Tongue (tissue), 2 donors: ENCODE results near the gene ABCA2. TPM values are rescaled to one million over a fixed set of nuclear protein-coding genes. Genes with fewer than 3 reads are reported as not detected.
A peak's percentile ranks its signal among the peaks of the same experiment; 100 is the strongest.

Experiments
- DNase-seq: peaks from one replicate; pipeline ENCODE4 v3.0.0-alpha.2; 2015
- total RNA-seq: library from RNA; depleted of rRNA; stranded (reverse); fragments of >200 nt; gene quantifications from one replicate; pipeline ENCODE4 v1.2.3, GENCODE V29; 2014

ABCA2 gene
- total RNA-seq, 1 donor from 2014 or later: 16.6 TPM

- peak; percentile 68 for DNase-seq
Observed at GRCh38 chr9:137029058-137029936, 1.3 kb upstream of the ABCA2 start.

- peak; percentile 79 for DNase-seq
Observed at GRCh38 chr9:137028263-137029057, 423 bp upstream of the ABCA2 start.

- DNase-seq: no peak
Observed at GRCh38 chr9:137026828-137027227, 1.2 kb downstream of the ABCA2 start.

- DNase-seq: no peak
Observed at GRCh38 chr9:137026384-137026783, 1.7 kb downstream of the ABCA2 start.

- peak; percentile 50 for DNase-seq
Observed at GRCh38 chr9:137025517-137025966, 2.5 kb downstream of the ABCA2 start.

DNA sequence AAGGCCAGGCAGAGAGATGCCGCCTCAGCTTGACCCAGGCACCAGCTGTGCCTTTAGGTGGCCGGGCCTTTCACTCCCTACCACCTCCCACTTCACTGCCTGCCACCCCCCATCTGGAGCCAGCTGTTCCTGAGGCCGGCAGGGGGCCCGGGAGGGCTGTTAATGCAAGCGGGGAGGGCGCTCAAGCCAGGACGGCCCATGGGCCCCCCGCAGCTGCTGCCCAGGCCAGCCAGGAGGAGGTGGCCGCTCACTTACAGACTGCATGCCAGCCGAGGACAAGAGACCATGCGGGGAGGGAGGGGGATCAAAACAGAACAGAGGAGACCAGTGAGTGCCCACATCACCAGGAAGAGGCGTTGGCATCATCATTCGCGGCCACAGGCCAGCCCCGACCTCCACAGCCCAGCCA, 4.5 kb downstream of the ABCA2 start:
- DNase-seq: peak; percentile 37

DNA sequence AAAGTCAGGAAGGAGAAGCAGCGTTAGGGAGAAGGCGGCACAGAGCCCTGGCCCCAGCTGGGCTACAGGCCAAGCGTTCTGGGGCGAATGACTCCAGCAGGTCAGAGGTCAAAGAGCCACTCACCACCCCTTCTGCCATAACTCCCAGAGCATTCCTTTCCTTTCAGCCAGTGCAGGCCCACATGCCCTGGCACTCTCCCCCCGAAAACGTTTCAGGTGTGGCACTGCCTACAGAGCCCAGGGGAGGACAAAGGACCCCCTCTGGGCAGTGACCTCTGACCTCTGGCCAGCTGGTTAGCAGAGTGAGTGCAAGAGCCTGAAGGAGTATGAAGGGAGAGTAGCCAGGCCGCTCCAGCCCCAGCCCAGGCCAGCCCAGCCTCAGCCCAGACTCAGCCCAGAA, 4.9 kb downstream of the ABCA2 start:
- no peak for DNase-seq

- DNase-seq: no peak
Observed at GRCh38 chr9:137022662-137023008, 5.4 kb downstream of the ABCA2 start.

DNA sequence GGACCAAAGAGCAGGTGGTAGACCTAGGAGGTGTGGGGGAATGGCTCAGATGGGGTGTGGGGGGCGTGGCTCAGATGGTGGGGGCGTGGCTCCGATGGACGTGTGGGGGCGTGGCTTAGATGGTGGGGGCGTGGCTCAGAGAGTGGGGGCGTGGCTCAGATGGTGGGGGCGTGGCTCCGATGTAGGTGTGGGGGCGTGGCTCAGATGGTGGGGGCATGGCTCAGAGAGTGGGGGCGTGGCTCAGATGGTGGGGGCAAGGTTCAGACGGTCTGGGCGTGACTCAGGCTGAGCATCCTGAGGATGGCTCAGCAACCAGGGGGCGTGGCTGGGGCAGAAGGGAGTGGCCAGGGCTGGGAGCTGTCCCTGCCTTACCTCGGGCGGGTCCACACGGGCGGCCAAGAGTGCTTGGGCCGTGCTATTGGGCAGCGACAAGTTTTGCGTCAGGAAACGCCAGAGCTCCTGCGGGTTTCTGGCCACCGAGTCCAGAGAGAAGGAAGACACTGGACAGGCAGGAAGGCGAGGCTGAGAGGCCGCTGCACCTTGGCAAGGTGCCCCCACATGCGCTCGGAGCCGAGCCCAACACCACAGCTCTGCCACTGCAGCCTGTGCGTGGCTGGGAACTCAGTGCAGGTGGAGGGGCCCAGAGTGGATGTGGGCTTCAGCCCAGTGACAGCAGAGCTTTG, 5.9 kb downstream of the ABCA2 start:
- DNase-seq: no peak

- no peak for DNase-seq
Observed at GRCh38 chr9:137021568-137021978, 6.5 kb downstream of the ABCA2 start.

DNA sequence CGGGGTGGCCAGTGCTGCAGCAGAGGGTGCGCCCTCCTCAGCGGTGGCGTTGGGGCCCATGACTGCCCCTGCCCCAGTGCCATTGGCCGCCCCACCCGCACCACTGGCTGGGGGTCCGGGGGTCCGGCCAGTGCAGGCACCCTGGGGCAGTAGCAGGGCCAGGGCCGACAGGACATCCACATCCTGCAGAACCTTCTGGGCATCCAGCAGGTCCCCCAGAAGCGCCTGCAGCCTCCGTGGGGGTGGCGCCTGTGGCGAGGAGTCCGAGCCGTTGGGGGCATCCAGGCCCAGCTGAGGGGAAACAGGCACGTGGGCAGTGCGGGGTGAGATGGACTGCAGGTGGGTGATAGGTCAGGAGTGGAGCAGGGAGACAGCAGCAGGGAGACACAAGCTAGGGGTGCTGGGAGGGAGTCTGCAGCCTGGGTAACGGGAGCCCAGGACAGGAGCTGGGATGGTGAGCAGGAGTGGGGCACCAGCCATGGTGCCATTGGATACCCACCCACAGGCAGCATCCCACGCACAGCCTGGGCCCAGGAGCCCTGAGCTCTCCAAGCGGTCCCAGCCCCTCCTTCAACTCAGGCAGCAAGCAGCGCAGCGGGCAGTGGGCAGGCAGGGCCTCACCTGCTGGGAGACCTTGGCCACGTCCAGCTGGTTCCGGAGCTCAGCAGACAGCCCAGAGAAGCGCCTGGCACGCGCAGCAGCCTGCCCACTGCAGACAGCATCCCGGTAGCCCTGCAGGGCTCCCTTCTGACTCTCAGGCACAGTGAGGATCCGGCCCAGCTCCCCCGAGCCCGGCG, 7.1 kb downstream of the ABCA2 start:
- DNase-seq: no peak

DNA sequence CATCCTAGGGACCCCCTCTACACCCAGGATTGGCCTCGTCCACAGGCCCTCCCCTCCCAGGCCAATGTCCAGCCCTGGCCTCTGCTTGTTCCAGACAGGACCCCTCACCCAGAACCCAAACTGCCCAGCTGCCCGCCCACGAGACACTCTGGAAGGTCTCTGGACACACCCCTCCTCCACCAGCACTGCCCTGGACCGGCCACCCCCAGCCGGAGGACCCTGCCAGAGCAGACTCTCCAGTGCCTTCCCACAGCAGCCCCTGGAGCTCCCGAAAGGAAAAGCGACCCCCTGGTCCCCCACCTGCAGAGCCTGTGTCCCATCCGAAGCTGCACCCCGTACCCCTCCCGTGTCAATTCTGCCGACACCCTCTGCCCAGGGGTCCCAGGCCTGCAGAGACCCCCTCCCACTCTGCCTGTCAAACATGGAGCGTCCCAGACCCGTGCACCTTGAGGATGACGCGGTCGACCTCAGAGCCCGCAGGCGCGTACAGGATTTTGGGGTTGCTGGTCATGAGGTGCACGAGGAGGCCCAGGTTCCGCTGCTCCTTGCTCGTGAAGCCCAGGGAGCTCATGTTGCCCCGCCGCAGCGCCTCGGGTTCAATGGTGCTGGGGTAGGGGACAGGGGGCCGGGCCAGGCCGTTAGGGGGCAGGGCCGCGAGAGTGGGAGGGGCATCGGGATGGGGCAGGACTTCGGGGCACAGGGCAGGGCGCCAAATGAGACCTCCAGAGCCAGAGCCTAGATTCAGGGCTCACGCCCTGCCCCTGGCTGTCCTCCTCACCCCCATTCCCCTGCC, 8.0 kb downstream of the ABCA2 start:
- no peak for DNase-seq

DNA sequence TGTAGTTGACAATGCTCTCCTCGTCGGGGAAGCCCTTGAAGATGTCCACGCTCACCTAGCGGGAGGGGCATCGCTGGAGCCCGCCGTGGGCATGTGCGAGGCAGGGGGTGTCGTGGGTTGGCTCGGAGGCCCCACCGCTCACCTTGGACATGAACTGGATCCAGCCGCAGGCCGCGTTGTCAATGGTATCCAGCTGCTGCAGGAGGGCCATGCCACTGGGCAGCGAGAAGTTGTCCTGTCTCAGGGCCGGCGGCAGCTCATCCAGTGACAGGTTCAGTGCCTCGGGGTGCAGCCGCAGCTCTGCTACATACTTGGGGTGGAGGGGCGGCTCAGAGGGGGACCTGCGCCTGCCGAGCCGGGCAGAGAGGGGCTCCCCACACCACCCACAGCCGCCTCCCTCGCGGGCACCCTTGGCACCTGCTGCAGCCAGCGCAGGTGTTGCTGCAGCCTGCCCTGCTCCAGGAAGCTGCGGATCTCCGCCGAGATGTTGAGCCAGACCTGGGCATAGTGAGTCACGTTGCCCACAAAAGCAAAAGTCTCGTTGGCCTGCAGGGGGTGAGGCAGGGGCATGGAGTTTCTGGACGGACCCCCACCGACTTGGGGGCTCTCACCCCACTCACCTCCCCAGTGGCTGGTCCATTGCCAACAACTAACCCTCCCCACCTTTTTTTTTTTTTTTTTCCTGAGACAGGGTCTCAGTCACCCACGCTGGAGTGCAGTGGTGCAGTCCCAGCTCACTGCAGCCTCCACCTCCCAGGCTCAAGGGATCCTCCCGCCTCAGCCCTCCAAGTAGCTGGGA, 9.1 kb downstream of the ABCA2 start:
- DNase-seq: no peak

- DNase-seq: no peak
Observed at GRCh38 chr9:137017791-137018497, 10.1 kb downstream of the ABCA2 start.

DNA sequence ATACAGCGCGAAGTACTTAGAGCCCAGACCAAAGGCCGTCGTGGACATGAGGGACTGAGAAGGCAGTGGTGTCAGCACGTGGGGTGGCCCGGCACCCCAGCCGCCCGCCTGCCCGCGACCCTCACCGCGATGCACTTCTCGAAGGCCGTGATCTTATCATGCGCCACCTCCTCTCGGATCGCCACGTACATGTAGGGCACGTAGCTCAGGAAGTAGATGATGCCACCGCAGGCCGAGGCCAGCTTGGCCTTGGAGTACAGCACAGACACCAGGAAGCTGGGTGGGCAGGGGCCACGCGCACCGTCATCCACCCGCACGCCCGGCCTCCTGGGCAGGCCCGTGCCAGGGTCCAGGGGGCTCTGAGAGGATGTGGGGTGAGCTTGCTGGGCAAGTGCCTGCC, 11.0 kb downstream of the ABCA2 start:
- no peak for DNase-seq

DNA sequence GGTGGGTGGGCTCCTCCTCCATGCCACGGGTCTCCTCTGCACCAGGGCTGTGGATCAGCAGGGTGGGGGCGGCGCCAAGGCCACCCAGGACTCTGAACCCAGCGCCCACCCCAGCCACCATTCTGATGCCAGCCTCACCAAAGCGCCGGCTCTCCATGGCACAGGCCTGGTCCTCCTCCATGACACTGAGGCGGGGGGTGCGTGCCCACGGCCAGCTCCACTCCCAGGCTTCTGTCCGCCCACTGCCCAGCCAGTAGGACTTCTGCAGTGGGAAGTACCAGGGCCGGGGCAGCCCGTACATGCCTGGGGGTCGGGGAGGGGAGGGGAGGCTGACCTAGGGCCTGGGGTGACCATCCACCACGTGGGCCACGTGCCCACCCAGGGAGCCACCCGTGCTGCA, 11.6 kb downstream of the ABCA2 start:
- no peak for DNase-seq

DNA sequence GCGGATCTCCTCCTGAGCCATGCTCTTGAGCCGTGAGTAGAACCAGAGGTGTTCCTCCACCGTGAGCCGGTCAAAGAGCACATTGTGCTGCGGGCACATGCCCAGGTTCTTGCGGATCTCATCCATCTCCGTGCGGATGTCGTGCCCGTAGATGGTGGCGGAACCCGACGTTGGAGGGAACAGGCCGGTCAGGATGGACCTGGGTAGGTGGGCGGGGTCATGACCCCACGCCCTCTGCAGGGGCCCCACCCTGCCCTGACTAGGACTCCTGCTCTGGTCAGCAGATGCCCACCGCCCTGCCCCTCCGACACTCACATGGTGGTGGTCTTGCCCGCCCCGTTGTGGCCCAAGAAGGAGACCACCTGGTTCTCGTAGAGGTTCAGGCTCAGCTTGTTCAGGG, 12.1 kb downstream of the ABCA2 start:
- DNase-seq: no peak

DNA sequence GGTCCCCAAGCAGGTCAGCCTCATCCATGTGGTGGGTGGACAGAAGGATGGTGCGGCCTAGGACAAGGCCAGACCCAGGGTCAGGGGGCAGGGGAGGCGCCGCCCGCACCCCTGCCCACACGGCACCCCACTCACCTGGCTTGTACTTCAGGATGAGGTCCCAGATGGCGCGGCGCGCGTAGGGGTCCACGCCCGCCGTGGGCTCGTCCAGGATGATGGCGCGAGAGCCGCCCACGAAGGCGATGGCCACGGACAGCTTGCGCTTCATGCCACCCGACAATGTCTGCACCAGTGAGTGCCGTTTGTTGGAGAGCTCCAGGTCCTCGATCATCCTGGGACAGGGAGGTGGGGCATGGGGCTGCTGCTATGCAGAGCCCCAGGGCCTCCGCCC, 12.5 kb downstream of the ABCA2 start:
- no peak for DNase-seq

GRCh38 chr9:137014776-137015539, 13.1 kb downstream of the ABCA2 start:
- DNase-seq: no peak
